ENCODE data around the gene SPATA3.
"Not testable (repeated sequence)": the region's sequence is repeated elsewhere in the genome, so short reads cannot be mapped to it uniquely, and the experiment has no call there.

SPATA3 gene

DNA sequence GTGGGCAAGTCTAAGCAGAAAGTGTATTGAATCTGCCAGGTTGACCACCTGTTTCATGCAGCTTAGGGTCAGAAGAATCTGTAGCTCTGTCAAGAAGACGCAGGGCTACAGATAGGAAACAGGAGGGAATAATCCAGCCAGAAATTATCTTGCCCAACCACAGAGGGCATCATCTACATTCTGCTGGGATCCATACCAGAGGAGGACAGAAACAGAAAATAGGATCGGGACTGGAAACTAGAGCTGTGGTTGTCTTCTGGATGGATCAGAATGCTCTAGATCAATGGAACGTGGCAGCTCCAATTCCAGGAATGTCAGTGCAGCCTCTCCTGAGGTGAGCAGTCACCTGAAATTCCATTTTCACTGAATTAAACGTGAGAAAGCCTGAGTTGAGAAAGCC, 3.6 kb downstream of the SPATA3 start:
- DNase-seq: no peak

DNA sequence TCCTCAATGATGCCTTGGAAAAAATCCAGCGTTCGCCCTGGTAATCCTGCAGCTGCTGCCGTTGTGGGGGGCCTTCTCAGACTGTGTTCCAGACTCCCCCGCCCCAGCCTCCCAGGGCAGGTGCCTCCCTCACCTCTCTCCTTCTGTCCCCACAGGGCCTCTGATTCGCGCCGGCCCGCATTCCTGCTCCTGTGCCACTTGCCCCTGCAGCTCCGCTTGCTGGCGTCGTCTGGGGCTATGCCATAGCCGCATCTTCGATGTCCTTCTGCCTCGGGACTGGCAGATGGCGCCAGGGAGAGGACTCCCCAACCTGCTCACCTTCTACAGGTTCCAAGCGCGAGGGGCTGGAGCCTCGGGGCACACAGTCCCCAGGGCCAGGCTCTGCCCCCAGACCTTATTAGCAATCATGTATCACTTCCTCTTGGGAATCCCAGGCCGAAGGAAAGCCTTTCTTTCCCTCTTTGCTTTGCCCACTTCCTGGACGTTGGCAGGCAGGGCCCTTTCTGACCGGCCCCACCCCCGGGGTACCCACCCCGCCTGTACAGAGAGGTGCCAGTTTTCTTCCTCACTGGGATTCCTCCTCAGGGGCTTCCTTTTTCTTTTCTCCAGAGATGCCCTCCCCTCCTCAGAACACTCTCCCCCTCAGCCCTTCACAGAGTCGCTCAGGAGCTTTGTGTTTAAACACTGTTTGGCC, 4.4 kb downstream of the SPATA3 start:
- no peak for DNase-seq

DNA sequence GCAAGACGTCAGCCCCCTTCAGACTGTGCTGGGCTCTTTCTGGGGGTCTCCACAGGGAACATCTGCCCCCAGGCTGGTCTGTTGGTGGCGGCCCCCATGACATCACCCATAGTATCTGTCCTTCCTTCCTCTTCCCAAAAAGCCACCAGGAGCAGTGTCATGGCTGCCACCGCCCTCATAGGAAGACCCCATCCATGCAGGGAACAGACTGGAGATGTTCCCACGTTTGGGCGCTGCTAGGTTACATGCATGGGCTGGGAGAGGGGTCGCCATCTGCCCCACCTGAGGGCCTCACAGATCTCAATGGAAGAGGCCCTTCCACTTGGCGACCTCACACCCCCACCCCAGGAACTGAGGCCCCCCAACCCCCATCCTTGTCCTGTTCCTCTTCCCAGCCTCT, 5.1 kb downstream of the SPATA3 start:
- no peak for DNase-seq

DNA sequence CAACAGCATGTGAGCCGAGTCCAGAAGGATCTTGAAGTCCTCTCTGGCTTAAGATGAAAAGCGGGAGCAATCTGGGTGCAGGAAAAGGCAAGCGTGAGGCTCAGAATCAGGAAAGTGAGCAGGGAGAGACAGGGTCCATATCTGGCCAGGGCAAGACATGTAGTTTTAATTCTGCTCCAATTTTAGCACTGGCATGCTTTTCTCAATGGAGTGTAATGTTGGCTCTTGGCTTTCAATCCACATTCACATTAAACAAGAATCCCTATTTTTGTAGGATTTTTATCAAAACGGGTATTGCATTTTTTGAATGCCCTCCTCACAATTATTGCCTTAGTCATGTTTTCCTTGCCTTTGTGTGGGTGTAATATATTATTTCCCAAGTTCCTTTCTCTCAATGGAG, 6.0 kb downstream of the SPATA3 start:
- DNase-seq: no peak

DNA sequence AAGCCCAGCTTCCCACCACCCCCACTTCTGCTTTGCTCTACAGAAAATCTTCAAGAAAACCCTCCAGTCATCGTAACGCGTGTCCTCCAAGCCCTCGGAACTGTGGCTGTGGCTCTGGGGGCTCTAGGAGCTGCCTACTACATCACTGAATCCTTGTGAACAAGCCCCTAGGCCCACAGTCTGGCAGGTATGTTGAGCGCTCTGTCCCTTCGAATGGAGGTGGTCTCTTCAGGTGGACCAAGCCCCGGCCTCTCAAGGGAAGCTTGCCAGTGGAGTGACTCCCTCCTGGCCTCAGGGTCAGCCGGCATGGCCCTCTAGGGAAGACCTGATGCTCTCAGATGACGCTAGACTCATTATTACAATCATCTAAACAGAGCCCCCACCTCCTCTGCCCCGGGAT, 6.7 kb downstream of the SPATA3 start:
- DNase-seq: no peak

DNA sequence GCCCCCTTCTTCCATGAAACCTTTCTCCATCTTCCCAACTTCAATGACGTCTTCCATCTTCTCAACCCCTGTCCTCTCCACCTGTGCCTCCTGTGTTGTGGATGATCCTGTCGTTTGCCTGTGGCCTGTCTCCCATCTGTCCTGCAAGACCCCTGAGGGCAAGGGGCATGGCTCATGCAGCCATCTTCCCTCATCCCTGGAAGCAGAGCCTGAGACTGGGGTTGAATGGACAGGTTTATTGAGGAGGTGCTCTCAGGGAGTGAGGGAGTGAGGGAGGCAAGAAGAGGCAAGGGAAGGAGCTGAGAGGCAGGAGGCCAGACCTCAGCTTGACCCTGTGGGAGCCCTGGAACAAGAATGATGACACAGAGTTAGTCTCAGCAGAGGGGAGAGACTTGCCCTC, 7.3 kb downstream of the SPATA3 start:
- no peak for DNase-seq

DNA sequence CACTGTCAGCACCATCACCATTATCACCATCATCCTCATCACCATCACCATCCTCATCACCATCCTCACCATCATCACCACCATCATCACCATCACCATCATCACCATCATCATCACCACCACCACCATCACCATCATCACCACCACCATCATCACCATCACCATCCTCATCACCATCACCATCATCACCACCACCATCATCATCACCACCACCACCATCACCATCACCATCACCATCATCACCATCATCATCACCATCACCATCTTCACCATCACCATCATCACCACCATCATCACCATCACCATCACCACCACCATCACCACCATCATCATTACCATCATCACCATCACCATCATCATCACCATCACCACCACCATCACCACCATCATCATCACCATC, 9.0 kb downstream of the SPATA3 start:
- DNase-seq: not testable (repeated sequence)

DNA sequence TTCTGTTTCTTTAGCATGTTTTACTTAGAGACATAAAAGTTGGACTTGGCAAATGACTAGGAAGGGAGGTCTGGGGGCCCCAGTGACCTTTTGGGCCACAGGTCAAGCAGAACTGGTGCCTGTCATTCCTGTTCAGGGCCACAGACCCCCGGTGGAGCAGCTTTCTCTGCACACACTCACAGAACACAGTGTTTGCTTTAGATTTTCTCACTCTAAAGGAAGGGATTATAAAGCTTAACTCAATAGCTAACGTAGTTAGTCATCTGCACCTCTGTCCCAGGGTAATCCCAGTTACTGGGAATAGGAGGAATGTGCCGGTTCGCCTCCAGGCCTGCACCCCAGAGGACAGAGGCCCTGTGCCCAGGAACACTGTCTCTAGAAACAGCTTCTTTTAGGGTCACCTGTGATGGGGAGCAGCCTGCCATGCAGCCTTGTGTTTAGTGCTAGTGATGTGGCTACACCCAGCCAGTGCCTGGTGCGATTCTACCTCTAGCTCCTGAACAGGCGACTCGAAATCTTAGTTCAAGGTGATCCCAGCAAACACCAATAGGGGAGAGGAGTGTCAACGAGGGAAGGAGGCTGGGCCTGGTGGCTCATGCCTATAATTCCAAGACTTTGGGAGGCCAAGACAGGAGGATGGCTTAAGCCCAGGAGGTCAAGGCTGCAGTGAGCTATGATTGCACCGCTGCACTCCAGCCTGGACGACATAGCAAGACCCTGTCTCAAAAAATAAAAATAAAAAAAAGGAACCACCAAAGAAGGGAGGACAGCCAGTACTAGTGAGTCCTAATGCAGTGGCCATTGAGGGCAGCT, 11.6 kb downstream of the SPATA3 start:
- no peak for DNase-seq

DNA sequence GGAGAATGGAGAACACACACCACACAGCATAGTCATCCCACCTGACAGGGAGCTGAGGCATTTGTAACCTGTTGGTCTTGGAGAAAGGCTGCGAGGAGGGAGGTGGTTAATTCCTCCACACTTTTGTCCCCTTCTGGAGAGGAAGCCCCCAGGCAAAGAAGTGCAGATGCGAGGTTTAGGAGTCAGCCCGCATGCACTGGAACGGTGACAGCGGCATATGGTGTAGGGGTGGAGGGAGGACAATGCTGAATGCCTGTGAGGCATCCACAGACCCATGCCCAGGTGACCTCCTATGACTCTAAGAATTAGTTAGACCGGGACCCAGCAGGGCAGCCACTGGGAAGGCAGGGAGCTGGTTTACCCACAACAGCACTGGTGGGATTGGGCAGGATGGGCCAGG, 12.2 kb downstream of the SPATA3 start:
- DNase-seq: no peak

DNA sequence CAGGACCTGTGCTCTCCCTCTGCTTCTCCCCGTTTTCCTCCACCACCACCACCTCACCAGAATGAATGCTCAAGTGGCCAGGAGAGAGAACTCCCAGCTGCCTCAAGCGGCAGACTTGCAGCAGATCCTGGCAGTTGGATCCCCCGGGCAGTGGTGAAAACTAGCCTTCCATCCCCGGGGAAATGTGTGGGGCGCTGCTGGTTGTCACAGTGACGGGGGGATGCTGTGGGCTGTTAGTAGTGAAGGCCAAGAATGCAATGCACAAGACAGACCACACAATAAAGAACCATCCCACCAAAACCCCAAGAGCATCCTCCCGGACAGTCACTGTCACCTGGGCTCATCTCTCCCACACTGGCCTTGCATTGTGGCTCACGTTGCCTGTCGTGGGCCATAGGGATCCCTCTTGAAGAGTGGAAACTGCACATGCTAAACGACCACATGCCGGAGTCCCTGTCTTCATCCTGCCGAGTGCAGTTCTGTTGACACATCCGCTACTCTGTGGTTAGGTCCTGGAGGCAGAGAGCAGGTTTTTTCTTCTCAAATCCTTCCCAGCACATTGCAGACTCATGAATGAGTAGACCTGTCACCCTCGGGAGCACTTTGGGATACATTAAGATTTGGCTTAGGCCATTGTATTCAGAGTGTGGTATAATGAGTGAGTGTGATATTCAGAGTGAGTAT, 13.5 kb downstream of the SPATA3 start:
- DNase-seq: no peak

DNA sequence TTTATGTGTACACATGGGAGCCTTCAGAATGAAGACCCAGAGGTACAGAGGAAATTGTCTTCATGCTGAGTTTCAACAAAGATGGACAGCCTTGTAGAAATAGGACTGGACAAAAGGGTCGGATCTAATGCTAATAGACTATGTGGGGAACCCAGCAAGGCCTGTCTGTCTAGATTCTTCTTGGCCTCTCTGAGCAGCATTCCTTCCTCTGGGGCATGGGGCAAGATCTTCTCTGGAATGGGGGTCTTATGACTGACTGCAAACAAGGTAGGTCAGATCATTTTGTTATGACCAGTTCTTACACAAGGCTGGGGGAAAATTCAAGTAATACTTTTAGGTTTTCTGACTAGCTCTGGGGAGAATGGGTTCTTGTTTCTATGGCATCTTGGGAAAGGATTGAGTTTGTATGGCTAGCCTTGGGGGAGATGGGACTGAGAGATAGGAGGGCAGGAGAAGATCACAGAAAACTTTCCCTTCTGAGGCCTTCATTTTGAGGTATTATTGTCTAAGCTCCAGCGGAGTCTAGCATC, 14.3 kb downstream of the SPATA3 start:
- DNase-seq: no peak

DNA sequence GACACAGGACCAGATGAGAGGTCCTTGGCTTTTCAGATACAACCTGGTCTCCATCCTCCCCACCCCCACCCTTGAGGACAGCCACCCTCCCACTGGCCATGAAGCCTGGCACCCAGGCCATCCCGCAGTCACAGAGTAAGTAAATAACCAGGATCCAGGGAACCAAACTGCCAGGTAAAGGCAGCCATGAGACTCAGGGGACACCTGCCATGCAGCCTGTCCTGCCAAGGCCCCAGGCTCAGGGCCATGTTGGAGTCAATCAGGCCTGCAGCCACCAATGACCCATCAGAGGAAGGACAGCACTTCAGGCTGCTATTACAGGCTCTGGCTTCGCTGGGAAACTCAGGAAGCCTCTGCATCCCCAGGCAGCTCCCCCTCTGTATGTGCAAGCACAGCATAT, 15.6 kb downstream of the SPATA3 start:
- DNase-seq: no peak

DNA sequence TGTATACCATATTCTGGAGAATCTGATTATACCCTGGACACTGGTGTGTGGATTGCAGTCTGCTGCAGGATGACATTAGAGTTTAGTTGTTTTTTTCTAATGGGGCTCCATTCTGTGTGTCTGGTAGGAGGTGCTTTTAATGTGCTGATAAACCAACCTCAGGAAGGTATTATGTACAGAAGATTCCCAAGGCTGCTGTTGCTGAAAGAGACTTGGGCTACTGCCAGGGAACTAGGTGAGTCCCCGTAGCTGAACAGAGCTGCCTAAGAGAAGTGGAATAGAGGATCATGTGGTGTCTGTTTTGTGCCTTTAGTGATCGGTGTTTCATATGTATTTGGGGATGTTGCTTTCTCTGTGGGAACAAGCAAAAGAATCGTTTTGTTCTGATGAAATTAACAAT, 16.5 kb downstream of the SPATA3 start:
- no peak for DNase-seq

DNA sequence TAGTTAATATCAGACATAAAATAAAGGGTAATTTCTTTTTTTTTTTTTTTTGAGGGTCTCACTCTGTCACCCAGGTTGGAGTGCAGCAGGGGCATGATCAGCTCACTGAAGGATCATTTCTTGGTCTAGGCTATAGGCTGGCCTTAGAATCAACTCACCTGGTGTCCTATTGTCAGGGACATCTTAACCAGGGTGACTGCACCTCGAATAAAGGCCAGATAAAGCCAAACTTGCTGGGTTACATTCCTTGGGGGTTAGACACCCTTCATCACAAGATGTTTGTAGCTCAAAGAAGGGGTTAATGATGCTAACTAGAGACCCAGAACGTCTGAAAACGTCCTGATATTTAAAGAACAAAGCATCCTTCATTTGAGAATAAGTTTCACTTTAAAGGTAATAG, 17.9 kb downstream of the SPATA3 start:
- no peak for DNase-seq

DNA sequence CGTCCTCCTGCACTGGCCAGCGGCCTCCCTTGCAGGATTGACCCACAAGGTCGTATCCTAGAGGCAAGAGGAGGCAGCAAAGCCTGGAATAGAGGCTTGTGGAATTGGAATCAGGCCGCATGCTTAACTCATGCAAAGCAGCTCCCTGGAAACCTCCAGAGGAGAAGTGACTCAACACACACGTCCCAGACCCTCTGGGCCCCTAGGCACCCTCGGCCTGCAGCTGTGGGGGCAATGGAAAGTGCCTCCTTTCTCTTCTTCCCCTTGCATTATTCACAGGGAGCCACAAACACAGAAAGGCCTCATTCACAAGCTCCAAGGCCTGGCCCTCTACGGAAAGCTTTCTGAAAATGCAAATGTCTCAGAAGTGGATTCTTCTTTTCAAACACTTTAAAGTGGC, 19.6 kb downstream of the SPATA3 start:
- DNase-seq: no peak

DNA sequence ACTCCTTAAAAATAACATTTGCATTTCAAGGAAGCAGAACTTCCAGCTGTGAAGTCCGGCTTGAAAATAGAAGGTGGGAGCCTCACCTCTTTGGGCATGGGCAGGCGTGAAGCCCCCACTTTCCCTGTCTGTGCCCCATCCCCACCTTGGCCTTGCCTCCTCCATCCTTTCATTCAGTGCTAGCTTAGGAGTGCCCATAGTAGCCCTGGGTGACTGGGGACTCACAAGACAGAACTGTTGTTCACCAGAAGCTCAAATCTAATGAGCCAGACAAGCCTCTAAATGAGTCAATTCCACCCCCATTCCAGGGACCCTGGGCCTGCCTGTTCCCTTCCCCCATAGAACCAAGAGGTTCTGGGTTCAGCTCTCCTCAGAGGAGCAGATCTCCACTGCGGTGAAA, 20.0 kb downstream of the SPATA3 start:
- DNase-seq: no peak

DNA sequence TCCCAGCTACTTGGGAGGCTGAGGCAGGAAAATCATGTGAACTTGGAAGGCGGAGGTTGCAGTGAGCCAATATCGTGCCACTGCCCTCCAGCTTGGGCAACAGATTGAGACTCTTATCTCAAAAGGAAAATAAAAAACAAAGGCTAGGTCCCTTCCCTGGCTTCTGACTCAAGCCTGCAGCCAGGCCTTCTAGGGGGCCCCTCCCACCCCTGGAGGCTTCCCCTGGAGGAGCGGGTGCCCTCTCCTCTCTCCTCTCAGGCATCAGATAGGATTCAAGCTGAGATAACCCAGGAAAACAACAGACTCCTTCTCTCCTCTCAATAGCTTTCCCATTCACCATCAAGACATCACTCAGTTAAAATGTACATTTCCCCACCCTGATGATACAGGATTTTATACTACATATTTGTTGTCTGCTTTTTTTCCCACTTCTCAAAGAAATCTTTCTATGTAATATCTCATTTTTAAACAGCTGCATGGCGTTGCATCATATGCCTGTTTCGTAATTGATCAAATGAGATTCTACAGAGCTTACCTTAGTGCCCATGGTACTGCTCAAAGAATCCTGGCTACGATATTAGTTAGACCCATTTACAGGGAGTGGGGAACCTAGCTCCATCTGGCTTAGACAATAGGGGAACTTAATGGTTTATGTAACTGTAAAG, 20.8 kb downstream of the SPATA3 start:
- no peak for DNase-seq

DNA sequence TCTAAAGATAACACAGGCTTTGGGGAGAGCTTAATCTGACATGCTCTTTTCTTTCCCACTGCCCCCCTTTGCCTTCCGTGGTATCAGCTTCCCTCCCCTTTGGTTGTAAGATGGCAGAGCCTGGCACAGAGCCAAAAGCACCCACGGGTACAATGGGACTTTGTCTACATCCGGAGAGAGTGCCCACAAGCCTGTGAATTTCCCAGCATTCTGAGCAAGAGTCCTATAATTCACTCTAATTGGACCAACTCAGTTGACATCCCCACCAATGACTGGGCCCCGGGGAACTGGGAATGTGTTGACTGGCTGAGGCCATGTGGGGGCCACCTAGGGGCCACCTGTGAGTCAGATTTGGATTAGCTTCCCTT, 21.3 kb downstream of the SPATA3 start:
- DNase-seq: peak; percentile 7

DNA sequence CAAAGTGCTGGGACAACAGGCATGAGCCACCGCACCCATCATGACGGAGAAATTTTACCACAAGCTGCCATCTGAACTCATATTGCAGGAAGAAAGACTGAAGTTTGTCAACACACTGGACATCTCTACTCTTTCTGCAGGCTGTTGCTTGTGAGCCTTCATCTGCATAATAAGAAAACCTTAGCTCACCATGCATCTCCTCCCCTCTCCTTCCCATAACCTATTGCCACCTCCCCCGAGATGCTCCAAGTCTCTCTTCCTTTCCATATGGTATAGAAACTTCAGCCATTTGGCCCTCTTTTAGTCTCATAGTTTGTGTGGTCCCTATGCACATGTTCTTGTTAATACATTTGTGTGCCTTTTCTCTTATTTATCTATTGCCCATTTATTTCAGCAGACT, 22.3 kb downstream of the SPATA3 start:
- no peak for DNase-seq

DNA sequence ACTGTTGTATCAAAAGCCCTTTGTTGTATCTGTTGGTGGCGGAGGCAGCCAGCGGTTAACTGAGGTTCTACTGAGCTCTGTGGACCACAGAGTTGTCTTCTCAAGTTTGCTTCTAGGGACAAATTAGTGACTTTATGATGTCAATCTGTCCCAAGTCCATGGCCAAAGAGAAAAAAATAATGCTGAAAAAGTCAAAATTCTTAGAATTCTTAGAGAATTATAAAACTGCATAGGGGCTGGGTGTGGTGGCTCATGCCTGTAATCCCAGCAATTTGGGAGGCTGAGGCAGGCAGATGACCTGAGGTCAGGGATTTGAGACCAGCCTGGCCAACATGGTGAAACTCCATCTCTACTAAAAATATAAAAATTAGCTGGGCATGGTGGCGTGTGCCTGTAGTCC, 29.1 kb downstream of the SPATA3 start:
- DNase-seq: not testable (repeated sequence)

DNA sequence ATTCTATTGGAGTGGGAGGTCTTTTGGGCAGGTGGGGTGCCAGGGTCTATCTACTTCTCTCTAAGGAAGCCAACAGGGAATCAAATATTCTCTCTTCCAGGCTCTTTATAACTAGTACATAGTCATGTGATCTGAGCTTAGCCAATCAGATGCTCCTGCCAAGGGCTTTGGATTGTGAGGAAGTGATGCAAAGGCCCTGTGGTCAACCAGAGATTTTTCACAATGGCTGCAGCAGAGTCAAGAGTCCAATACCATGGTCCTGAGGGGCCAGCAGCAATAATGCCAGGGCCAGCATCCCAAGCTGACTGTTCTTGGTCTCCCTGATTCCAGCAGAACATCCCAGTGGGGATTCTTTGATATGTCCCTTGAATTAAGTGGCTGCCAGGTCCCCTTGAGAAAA, 33.0 kb downstream of the SPATA3 start:
- DNase-seq: no peak

DNA sequence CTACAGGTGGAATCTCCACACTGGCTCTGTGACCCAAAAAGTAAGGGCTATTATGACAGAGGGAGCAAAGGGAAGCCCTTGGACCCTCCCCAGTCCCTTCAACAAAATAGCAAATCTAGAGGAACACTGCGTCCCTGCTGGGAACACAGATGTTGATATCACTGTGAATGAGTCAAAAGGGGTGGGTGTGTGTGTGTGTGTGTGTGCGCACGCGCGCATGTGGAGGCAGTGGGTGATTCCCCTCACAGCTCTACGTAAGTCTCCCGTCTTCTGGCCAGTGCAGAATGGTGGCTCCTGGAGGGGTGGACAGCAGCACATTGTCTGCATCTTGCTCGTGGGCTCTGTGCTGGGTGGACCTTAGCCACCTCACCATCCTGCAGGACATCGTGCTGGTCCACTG, 33.6 kb downstream of the SPATA3 start:
- DNase-seq: no peak

DNA sequence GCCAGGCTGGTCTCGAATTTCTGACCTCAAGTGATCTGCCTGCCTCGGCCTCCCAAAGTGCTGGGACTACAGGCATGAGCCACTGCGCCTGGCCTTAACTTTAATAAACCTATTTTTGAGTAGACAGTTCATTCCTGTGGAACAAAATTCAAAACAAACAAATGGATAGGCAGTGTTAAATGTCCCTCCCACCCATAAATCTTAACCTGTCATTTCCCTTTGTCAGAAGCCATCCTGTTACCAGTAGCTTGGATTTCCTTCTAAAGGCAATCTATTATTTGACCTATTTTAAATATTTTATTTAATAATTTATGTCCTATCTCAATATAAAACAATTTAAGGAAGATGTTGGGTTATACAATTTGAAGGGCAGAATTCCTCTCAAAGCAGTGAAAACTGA, 34.8 kb downstream of the SPATA3 start:
- DNase-seq: no peak
